ENCODE results near the gene IL17RE.

The IL17RE gene

DNA sequence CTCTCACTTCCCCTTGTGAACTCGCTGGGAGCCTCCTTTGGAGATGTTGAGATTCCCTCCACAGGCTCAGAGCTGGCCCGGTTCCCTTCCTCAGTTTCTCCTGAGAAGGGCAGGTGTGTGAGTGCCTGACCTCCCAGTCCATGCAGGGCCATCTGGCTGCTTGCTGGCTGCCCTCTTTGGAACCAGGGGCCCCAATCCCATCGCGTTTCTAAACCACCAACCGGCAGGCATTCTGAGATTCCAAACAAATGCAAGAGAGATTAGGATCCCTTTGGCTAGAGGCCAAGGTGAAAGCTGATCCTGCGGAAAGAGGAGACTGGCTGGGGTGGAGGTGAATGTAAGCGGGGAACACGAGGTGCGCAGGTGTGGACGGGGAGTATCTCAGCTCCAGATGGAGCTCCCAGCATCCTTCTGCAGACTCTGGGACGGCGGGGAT, 52.4 kb downstream of the IL17RE start:
- TF ChIP-seq TAF1 (IDR thresholded peaks at IDR 0.05; ENCODE audit: borderline replicate concordance, insufficient read depth, low read length) (no peak), FOXP2 (optimal IDR thresholded peaks at IDR 0.05; ENCODE audit: borderline replicate concordance, extremely low read depth, extremely low read length, insufficient read depth) (no peak), SIN3A (IDR thresholded peaks at IDR 0.05; ENCODE audit: borderline replicate concordance, insufficient read depth, low read length) (no peak), POLR2AphosphoS5 (IDR thresholded peaks at IDR 0.05; ENCODE audit: low read depth, low read length) (no peak)
- TF ChIP-seq, protein P1, sequence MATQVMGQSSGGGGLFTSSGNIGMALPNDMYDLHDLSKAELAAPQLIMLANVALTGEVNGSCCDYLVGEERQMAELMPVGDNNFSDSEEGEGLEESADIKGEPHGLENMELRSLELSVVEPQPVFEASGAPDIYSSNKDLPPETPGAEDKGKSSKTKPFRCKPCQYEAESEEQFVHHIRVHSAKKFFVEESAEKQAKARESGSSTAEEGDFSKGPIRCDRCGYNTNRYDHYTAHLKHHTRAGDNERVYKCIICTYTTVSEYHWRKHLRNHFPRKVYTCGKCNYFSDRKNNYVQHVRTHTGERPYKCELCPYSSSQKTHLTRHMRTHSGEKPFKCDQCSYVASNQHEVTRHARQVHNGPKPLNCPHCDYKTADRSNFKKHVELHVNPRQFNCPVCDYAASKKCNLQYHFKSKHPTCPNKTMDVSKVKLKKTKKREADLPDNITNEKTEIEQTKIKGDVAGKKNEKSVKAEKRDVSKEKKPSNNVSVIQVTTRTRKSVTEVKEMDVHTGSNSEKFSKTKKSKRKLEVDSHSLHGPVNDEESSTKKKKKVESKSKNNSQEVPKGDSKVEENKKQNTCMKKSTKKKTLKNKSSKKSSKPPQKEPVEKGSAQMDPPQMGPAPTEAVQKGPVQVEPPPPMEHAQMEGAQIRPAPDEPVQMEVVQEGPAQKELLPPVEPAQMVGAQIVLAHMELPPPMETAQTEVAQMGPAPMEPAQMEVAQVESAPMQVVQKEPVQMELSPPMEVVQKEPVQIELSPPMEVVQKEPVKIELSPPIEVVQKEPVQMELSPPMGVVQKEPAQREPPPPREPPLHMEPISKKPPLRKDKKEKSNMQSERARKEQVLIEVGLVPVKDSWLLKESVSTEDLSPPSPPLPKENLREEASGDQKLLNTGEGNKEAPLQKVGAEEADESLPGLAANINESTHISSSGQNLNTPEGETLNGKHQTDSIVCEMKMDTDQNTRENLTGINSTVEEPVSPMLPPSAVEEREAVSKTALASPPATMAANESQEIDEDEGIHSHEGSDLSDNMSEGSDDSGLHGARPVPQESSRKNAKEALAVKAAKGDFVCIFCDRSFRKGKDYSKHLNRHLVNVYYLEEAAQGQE (IDR thresholded peaks at IDR 0.05; ENCODE audit: insufficient read depth in 1 of 2, low read depth in 2 of 2, low read length in 2 of 2), result no peak

GRCh38 chr3:9955611-9956352, 53.1 kb downstream of the IL17RE start:
- TF ChIP-seq SIN3A (IDR thresholded peaks at IDR 0.05; ENCODE audit: borderline replicate concordance, insufficient read depth, low read length) (no peak), POLR2AphosphoS5 (IDR thresholded peaks at IDR 0.05; ENCODE audit: low read depth, low read length) (no peak), TAF1 (IDR thresholded peaks at IDR 0.05; ENCODE audit: borderline replicate concordance, insufficient read depth, low read length) (no peak), FOXP2 (optimal IDR thresholded peaks at IDR 0.05; ENCODE audit: borderline replicate concordance, extremely low read depth, extremely low read length, insufficient read depth) (no peak)
- TF ChIP-seq, protein P1 (IDR thresholded peaks at IDR 0.05; ENCODE audit: insufficient read depth in 1 of 2, low read depth in 2 of 2, low read length in 2 of 2), result no peak

DNA sequence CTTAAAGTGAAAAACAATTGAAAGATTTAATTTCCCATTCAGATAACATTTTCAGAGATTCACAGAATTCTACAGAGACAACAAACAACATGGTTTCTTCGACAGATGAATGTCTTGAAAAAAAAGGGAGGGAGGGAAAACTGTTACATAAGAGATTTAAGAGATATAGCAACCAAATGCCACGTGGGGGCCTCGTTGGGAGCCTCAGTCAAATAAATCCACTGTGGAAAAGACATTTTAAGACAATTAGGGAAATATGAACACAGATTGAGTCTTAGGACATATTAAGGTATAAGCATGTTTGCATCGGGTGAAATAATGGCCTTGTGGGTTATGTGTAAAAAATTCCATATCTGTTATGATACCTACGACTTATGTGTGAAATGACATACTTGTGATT, 54.6 kb downstream of the IL17RE start:
- TF ChIP-seq FOXP2 (optimal IDR thresholded peaks at IDR 0.05; ENCODE audit: borderline replicate concordance, extremely low read depth, extremely low read length, insufficient read depth) (no peak), POLR2AphosphoS5 (IDR thresholded peaks at IDR 0.05; ENCODE audit: low read depth, low read length) (no peak), SIN3A (IDR thresholded peaks at IDR 0.05; ENCODE audit: borderline replicate concordance, insufficient read depth, low read length) (no peak)

GRCh38 chr3:9965200-9965875, 62.7 kb downstream of the IL17RE start:
- TF ChIP-seq, protein P1 (IDR thresholded peaks at IDR 0.05; ENCODE audit: insufficient read depth in 1 of 2, low read depth in 2 of 2, low read length in 2 of 2), result no peak

Data from PFSK-1 (cell line).